Right kidney (tissue), 1 donor: ENCODE data around the gene MCF2L2.
A peak's percentile ranks its signal among the peaks of the same experiment; 100 is the strongest.

ENCODE experiments used
- DNase-seq: peaks from one replicate; pipeline ENCODE4 v3.0.0-alpha.2; 2016

Gene MCF2L2

DNA sequence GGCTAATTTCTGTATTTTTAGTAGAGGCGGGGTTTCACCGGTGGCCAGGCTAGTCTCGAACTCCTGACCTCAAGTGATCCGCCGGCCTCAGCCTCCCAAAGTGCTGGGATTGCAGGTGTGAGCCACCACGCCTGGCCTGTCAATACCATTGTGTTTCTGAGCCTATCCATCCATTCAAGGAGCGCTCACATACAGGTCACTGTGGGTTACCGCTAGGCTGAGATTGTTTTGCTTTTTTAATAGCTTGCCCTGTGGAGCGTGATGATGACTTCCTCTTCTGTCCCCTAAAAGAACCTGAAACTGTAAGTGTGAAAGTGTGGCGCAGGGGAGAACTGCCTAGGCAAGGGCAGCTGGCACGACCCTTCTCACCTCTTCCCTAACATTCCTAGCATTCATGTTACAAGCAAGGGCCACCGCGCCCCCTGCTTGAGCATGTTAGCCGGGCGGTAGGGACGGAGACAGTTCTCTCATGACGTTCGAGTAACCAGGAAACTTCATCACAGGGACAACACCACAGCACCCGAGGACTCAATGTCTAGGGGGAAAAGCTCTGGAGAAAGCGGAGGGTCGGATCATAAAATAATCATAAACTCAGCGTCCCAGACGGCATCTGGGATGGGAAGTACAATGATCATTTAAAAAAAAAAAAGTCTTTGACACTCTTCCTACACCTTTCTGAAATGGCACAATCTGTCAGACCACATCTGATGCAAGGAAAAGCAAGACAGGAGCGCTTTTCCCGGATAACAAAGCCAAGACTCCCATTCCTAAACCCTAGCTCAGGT is 266.7 kb downstream of the MCF2L2 start:
- peak; percentile 43 for DNase-seq

GRCh38 chr3:183160616-183161015 is 267.8 kb downstream of the MCF2L2 start:
- DNase-seq = no peak

GRCh38 chr3:183159333-183159732 is 269.1 kb downstream of the MCF2L2 start:
- DNase-seq = no peak

DNA sequence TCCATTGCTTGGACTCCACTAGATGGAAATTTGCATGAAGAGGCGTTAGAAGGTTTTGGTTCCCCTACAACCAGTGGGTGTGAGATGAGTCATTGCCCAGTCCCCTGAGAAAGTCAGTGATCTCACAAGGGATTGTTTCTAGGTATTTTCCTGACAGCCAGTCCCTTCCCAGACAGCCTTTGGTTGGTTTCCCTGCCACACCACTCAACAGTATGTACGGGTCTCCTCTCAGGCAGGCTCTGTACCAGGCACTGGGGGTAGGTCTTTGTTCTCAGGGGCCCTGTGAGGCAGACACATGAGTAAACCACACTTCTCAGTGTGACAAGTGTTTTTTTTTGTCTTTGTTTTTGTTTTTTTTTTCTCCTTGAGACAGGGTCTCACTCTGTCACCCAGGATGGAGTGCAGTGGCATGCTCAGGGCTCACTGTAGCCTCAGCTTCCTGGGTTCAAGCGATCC is 269.8 kb downstream of the MCF2L2 start:
- DNase-seq = no peak

DNA sequence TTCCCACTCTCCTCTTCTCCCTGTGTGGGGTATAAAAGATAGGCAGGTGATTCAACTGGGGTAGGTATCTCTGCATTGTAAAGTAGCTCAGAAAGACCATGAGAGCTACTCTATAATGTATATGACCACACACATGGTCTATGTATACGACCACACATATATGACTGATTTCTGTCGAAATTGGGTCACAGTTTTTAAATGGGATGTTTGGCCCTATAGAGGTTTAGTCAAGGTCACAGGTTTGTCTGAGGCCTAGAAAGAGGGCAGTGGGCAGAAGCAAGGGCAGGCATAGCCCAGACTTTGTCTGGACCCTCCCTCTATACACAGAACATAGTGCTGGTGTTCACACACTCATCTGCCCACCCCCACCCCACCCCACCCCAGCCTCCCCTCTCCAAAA is 270.3 kb downstream of the MCF2L2 start:
- no peak for DNase-seq

GRCh38 chr3:183156266-183156665 is 272.2 kb downstream of the MCF2L2 start:
- DNase-seq = no peak

- DNase-seq = no peak
Measured at GRCh38 chr3:183155499-183155898, 272.9 kb downstream of the MCF2L2 start.

DNA sequence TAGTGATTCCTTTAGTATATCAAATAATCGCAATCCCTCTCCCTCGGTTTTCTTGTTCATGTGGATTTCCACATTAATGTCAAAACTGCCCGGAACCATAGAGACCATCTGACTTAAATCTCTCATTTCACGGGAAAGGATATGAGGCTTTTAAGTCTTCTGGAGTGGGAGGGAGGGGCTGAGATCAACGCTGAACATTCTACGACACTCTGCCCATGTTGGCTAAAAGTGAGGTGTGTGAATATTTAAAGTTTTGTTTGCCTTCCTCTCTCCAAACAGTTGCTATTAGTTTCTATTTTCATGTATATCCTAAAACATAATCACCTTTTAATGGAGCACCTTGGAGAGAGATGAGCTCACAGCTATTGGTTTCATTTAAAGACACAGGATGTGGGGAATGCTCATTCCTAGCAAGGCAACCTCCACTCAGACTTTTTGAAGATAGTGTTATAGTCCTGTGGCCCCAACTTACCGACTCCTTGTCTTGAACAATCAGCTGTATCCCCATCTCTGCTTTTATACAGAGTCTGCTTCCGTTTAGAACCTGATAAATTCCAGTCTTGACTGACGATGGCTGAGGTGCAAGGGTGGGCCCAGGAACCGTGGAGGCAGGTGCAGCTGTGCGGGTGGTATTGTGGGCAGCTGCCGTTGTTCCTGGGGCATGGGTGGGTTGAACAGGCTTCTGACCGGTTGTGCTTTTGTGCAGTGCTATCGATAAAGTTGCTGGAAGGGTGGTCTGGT is 275.0 kb downstream of the MCF2L2 start:
- no peak for DNase-seq

DNA sequence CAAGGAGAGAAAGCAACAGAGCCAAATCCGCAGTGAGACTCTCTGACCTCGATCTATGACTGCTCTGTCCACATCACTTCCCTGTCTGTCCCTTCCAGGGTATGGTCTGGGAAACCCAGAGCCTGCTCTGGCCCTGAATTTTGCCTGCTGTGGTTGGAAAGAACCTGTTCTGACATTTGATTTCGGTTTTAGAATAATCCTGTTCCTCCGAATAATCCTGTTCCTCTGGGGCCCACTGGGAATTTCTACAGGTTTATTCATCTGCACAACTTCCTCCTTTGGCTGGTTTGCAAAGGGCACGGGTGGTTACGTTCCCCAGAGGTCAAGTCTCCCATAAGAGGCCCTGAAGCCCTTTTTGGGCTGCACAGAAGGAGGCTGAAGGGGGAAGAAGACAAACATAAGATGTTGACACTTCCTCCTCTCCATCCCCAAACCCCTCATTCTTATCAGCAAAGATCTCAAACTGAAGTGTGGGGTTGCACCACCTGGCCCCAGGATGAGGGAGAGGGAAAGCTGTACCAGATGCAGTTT is 276.5 kb downstream of the MCF2L2 start:
- DNase-seq = no peak

DNA sequence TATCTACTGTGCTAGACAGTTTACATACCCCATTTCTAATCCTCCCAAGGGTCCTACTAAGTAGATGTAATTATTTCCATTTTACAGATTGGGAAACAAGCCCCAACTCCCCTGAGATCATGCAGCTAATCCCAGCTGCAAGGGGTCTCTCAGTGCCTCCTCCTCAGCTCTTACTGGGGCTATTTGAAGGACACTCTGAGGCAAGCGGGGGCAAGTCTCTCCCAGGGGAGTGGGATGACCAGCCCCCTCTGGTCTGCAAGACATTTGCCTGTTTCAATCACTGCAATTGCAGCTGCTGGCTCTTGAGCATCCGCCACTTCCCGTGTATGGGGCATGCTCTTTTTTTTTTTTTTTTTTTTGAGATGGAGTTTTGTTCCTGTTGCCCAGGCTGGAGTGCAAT is 277.3 kb downstream of the MCF2L2 start:
- DNase-seq = no peak

DNA sequence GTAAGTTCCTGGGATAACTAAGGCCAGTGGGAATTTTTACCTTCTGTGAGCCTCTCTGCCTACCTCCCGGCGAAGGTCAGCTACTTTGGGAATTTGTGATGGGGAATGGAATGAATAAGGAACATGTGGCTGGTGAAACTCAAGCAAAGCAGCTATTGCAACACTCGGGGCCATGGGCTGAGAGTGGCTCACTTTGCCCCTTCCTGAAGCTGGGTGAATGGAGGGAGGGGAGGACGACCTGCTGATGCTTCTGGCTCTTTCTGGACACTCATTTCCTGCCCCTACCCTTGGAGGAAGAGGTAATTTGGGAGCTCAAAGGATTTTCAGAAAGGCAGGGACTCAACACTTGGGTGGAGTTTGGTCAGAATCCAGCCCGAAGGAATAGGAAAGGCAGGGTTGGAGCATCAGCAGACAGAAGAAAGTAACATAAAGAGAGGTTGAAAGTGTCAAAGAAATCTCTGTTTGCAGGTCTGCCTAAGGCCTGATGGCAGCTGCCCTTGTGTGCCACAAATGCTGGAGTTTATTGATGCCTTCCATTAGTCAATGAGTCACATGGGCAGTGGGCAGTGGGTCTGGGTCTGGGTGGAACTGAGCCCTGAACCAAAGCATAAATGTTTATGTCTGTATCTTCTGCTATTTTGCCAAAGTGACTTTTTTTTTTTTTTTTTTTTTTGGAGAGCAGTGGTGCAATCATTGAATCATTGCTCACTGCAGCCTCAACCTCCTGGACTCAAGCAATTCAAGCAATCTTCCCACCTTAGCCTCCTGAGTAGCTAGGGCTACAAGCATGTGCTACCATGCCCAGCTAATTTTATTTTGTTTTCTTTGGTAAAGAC is 278.3 kb downstream of the MCF2L2 start:
- no peak for DNase-seq

DNA sequence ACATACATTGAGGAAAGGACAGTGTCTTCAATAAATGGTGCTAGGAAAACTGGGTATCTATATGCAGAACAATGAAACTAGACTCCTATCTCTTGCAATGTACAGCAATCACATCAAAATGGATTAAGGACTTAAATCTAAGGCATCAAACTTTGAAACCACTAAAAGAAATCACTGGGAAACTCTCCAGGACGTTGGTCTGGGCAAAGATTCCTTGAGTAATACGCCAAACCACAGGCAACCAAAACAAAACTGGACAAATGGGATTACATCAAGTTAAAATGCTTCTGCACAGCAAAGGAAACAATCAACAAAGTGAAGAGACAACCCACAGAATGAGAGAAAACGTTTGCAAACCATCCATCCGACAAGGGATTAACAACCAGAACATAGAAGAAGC is 280.4 kb downstream of the MCF2L2 start:
- DNase-seq = no peak

GRCh38 chr3:183144363-183144762 is 284.1 kb downstream of the MCF2L2 start:
- DNase-seq = no peak

DNA sequence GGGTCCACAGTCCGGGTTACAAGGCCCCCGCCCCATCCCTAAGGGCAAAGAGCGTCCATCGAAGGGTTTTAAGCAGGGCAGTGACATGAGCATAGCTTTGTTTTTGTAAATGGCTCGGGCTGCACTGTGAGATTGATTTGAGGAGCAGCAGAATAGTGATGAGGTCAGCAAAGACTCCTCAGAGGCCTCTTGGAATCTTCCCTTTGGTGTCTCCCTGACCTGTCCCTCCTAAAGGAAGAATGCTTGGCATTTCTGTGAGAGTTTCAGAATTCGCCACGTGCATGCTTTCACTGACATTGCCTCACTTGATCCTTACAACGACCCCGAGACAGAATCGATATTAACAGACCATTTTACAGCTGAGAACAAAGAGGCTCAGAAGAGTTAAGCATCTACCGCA is 286.2 kb downstream of the MCF2L2 start:
- no peak for DNase-seq

GRCh38 chr3:183134844-183135243 is 293.6 kb downstream of the MCF2L2 start:
- DNase-seq = no peak

- no peak for DNase-seq
Measured at GRCh38 chr3:183132409-183132808, 296.0 kb downstream of the MCF2L2 start.

- no peak for DNase-seq
Measured at GRCh38 chr3:183131735-183132134, 296.7 kb downstream of the MCF2L2 start.

DNA sequence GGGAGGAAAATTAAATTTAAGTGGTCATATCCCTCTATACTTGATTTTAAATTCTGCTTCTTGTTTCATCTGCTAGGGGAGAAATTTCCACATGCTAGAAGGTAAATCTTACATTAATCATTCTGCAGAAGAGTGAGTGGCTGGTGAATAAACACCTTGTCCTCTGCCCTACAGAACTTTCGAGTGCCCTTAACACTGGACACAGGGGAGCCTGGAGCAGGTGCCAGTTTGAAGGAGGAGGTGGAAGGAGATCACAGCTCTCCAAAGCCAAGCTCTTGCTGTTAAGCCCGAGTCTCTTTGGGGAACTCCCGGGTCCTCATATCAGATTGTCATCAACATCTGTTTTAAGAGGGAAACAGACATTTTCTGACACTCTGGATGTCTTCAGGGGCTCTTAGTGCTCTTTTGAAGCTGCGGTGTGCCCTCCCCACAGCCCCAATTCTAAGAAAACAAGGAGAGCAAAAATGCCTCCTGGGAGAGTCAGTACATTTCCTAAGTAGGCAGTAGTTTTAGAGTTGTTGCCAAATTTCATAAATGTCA is 297.2 kb downstream of the MCF2L2 start:
- no peak for DNase-seq

- DNase-seq = no peak
Measured at GRCh38 chr3:183129243-183129642, 299.2 kb downstream of the MCF2L2 start.

GRCh38 chr3:183128709-183129108 is 299.7 kb downstream of the MCF2L2 start:
- DNase-seq = no peak
